Neural progenitor cell (in vitro differentiated cells): Measurements from ENCODE around the gene GPHN.

ENCODE experiments used
- EZH2phosphoT487 ChIP-seq: fragments of 200-600 bp; sonication (generic); IDR thresholded peaks from 2 replicates; pipeline ENCODE4 v1.6.1; 2017; ENCODE audit warnings: antibody characterized with exemption
- TF ChIP-seq, protein P1 (sequence below): fragments of 200-600 bp; sonication (generic); IDR thresholded peaks from 2 replicates; pipeline ENCODE4 v1.5.1; 2017; ENCODE audit warnings: antibody characterized with exemption, mild to moderate bottlenecking

GRCh38 chr14:66923251-66923650 lies 415.3 kb downstream of the GPHN start:
- TF ChIP-seq EZH2phosphoT487 = no peak
- TF ChIP-seq, protein P1, sequence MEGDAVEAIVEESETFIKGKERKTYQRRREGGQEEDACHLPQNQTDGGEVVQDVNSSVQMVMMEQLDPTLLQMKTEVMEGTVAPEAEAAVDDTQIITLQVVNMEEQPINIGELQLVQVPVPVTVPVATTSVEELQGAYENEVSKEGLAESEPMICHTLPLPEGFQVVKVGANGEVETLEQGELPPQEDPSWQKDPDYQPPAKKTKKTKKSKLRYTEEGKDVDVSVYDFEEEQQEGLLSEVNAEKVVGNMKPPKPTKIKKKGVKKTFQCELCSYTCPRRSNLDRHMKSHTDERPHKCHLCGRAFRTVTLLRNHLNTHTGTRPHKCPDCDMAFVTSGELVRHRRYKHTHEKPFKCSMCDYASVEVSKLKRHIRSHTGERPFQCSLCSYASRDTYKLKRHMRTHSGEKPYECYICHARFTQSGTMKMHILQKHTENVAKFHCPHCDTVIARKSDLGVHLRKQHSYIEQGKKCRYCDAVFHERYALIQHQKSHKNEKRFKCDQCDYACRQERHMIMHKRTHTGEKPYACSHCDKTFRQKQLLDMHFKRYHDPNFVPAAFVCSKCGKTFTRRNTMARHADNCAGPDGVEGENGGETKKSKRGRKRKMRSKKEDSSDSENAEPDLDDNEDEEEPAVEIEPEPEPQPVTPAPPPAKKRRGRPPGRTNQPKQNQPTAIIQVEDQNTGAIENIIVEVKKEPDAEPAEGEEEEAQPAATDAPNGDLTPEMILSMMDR = no peak
